SK-N-SH (cell line): ENCODE data around the gene KRTAP5-4. TPM values are rescaled to one million over a fixed set of nuclear protein-coding genes. Genes with fewer than 3 reads are reported as not detected.

ENCODE experiments used
- CTCF ChIA-PET: fragments of 300-600, 350-600 bp; formaldehyde crosslinking; extraction: SDS; loops from one replicate; lab custom pipeline; 2021; lab: Yijun Ruan, JAX
- POLR2A ChIA-PET: fragments of 350-600 bp; sonication (Branson Sonifier 250); formaldehyde crosslinking; extraction: SDS; loops from one replicate; lab custom pipeline; 2020; ENCODE audit warnings: antibody characterized with exemption, inconsistent platforms; lab: Yijun Ruan, JAX
- DNase-seq: peaks from one replicate; pipeline ENCODE4 v3.0.0; 2012
- H2AFZ ChIP-seq: fragments of 200-600 bp; sonication (generic); 2 replicates; pipeline ENCODE4 v1.8.1; 2016; ENCODE audit warnings: antibody characterized with exemption, mild to moderate bottlenecking, low read depth
- H3F3A ChIP-seq: fragments of 200-600 bp; sonication (generic); replicated peaks from 2 replicates; pipeline ENCODE3; 2016; ENCODE audit warnings: antibody characterized with exemption, mild to moderate bottlenecking; ENCODE audit not compliant: insufficient read depth
- H3K27ac ChIP-seq, 2 experiments: fragments of 200-500 bp in 1 of 2; fragments of 200-600 bp in 1 of 2; sonication (Bioruptor generic) in 1 of 2; sonication (generic), shearing (Covaris generic) in 1 of 2; 2 replicates each; pipeline versions ENCODE4 v1.5.1 to v1.6.1; 2014 to 2016; ENCODE audit warnings: low read depth in 2 of 2, inconsistent platforms in 1 of 2, low read length in 1 of 2, mild to moderate bottlenecking in 1 of 2, mixed read lengths in 1 of 2
- H3K27me3 ChIP-seq: fragments of 200-600 bp; sonication (generic), shearing (Covaris generic); 2 replicates; pipeline ENCODE4 v1.6.1; 2016; ENCODE audit warnings: mixed run types; ENCODE audit not compliant: insufficient read depth
- H3K36me3 ChIP-seq, 2 experiments: fragments of 200-500 bp in 1 of 2; fragments of 200-600 bp in 1 of 2; sonication (Bioruptor generic) in 1 of 2; sonication (generic) in 1 of 2; replicated peaks in 1 of 2; 2 replicates each; pipeline versions ENCODE3 to v1.5.1; 2014 to 2016; ENCODE audit warnings: low read length in 1 of 2, mild to moderate bottlenecking in 1 of 2; ENCODE audit not compliant: insufficient read depth in 2 of 2, control insufficient read depth in 1 of 2
- H3K4me1 ChIP-seq, 2 experiments: fragments of 200-500 bp in 1 of 2; fragments of 200-600 bp in 1 of 2; sonication (Bioruptor generic) in 1 of 2; sonication (generic), shearing (Covaris generic) in 1 of 2; 2 replicates each; pipeline versions ENCODE4 v1.5.1 to v1.6.1; 2014 to 2016; ENCODE audit warnings: low read depth in 1 of 2, low read length in 1 of 2, mixed run types in 1 of 2; ENCODE audit not compliant: insufficient read depth in 2 of 2, control insufficient read depth in 1 of 2
- H3K4me2 ChIP-seq: fragments of 200-600 bp; sonication (generic), shearing (Covaris generic); 2 replicates; pipeline ENCODE4 v1.6.1; 2017; ENCODE audit warnings: mixed run types
- H3K4me3 ChIP-seq, 2 experiments: fragments of 200-500 bp in 1 of 2; fragments of 200-600 bp in 1 of 2; sonication (Bioruptor generic) in 1 of 2; sonication (generic), shearing (Covaris generic) in 1 of 2; 2 replicates each; pipeline versions ENCODE4 v1.5.1 to v1.8.1; 2014 to 2016; ENCODE audit warnings: low read depth in 2 of 2, inconsistent platforms in 1 of 2, low read length in 1 of 2, mild to moderate bottlenecking in 1 of 2, mixed read lengths in 1 of 2, moderate library complexity in 1 of 2
- H3K79me2 ChIP-seq: fragments of 200-600 bp; sonication (generic); 2 replicates; pipeline ENCODE4 v1.8.1; 2017; ENCODE audit warnings: mild to moderate bottlenecking; ENCODE audit not compliant: insufficient read depth
- H3K9ac ChIP-seq: fragments of 200-600 bp; sonication (generic); 2 replicates; pipeline ENCODE4 v1.6.1; 2017; ENCODE audit warnings: mixed run types
- H3K9me2 ChIP-seq: fragments of 200-600 bp; sonication (generic); 2 replicates; pipeline ENCODE4 v1.6.1; 2017; ENCODE audit warnings: mixed run types
- H3K9me3 ChIP-seq: fragments of 200-600 bp; sonication (generic); 2 replicates; pipeline ENCODE4 v1.6.1; 2017; ENCODE audit warnings: mixed run types, mild to moderate bottlenecking, moderate library complexity
- H4K20me1 ChIP-seq: fragments of 200-600 bp; sonication (generic); 2 replicates; pipeline ENCODE4 v1.6.1; 2017; ENCODE audit warnings: mild to moderate bottlenecking, mixed run types; ENCODE audit not compliant: insufficient read depth
- CHD2 ChIP-seq: fragments of 150-350 bp; IDR thresholded peaks from 2 replicates; pipeline ENCODE4 v1.6.1; 2018; ENCODE audit warnings: low read length; ENCODE audit not compliant: partially characterized antibody
- ELF1 ChIP-seq: IDR thresholded peaks from 2 replicates; pipeline ENCODE4 v1.4.0; 2012
- EZH2phosphoT487 ChIP-seq: fragments of 200-600 bp; sonication (generic); IDR thresholded peaks from 2 replicates; pipeline ENCODE4 v1.6.1; 2017; ENCODE audit warnings: low read depth, mixed run types, mild to moderate bottlenecking, antibody characterized with exemption, moderate library complexity, borderline replicate concordance
- FOSL2 ChIP-seq: IDR thresholded peaks from 2 replicates; pipeline ENCODE4 v1.4.0; 2012; ENCODE audit warnings: low read depth, mild to moderate bottlenecking, moderate library complexity, borderline replicate concordance
- FOXJ3 ChIP-seq: sonication (generic); formaldehyde crosslinking; IDR thresholded peaks from 2 replicates; pipeline ENCODE4 v1.5.1; 2020; ENCODE audit warnings: mild to moderate bottlenecking, missing genetic modification reagents
- GABPA ChIP-seq: IDR thresholded peaks from 2 replicates; pipeline ENCODE4 v1.4.0; 2012; ENCODE audit warnings: low read depth, mild to moderate bottlenecking
- MEF2A ChIP-seq: IDR thresholded peaks from 2 replicates; pipeline ENCODE4 v1.4.0; 2012; ENCODE audit warnings: low read depth, borderline replicate concordance
- NRF1 ChIP-seq: IDR thresholded peaks from 2 replicates; pipeline ENCODE4 v1.6.1; 2012; ENCODE audit warnings: low read depth, mild to moderate bottlenecking, low read length
- POLR2AphosphoS5 ChIP-seq: IDR thresholded peaks from 2 replicates; pipeline ENCODE4 v1.6.1; 2012; ENCODE audit warnings: low read depth, low read length
- RAD21 ChIP-seq: IDR thresholded peaks from 2 replicates; pipeline ENCODE4 v1.6.1; 2012; ENCODE audit warnings: mild to moderate bottlenecking, low read length
- RCOR1 ChIP-seq: fragments of 150-350 bp; IDR thresholded peaks from 2 replicates; pipeline ENCODE4 v1.6.1; 2017; ENCODE audit warnings: antibody characterized with exemption, low read length
- RFX5 ChIP-seq: IDR thresholded peaks from 2 replicates; pipeline ENCODE4 v1.6.1; 2012; ENCODE audit warnings: mild to moderate bottlenecking, improper control_type of control experiment, low read length
- RXRA ChIP-seq: IDR thresholded peaks from 2 replicates; pipeline ENCODE4 v1.4.0; 2012; ENCODE audit warnings: low read depth, mild to moderate bottlenecking, borderline replicate concordance
- SMC3 ChIP-seq: IDR thresholded peaks from 2 replicates; pipeline ENCODE4 v1.6.1; 2012; ENCODE audit warnings: low read depth, low read length, improper control_type of control experiment
- TAF1 ChIP-seq: IDR thresholded peaks from 2 replicates; pipeline ENCODE4 v1.6.1; 2012; ENCODE audit warnings: low read depth, mild to moderate bottlenecking, low read length, moderate library complexity, borderline replicate concordance
- TCF12 ChIP-seq: IDR thresholded peaks from 2 replicates; pipeline ENCODE4 v1.4.0; 2012
- USF1 ChIP-seq: IDR thresholded peaks from 2 replicates; pipeline ENCODE4 v1.4.0; 2012; ENCODE audit warnings: low read depth, borderline replicate concordance
- YY1 ChIP-seq: IDR thresholded peaks from 2 replicates; pipeline ENCODE4 v1.4.0; 2012; ENCODE audit warnings: low read depth, mild to moderate bottlenecking
- WGBS: methylation state at CpG from one replicate; pipeline ENCODE4 v1.1.6; 2017; ENCODE audit warnings: low lambda C conversion rate; 5-methylcytosine and 5-hydroxymethylcytosine counted together
- polyA plus RNA-seq, 3 experiments: library from polyadenylated mRNA; depleted of rRNA; stranded (reverse); fragments of >200 nt; gene quantifications; 2 replicates each; pipeline ENCODE4 v1.2.3, GENCODE V29; 2012
- TF ChIP-seq, protein P1 (sequence below): fragments of 150-350 bp; IDR thresholded peaks from 2 replicates; pipeline ENCODE4 v1.6.1; 2017; ENCODE audit warnings: antibody characterized with exemption, low read length, low read depth, borderline replicate concordance
- TF ChIP-seq, protein P2 (sequence below): fragments of 150-350 bp; IDR thresholded peaks from 2 replicates; pipeline ENCODE4 v1.6.1; 2016; ENCODE audit warnings: mild to moderate bottlenecking, low read depth, low read length
- TF ChIP-seq, protein P3 (sequence below): IDR thresholded peaks from 2 replicates; pipeline ENCODE4; 2012

Gene KRTAP5-4
- polyA plus RNA-seq, 1 of the 3 experiments (the other 2 are of a cell fraction) = not detected

- no peak overlapping the region for H3K4me3 ChIP-seq
- no peaks in the 10 kb centered on the region for H3K27me3 ChIP-seq
- ChIA-PET CTCF (interaction anchor here (1.2 to 2.6 kb wide), 4 partner anchors 16 to 77 kb away, joined by 3 to 8 read pairs (median 5); no protein-coding TSS in a partner anchor), POLR2A (no interaction called here)
- no peak overlapping the region for H2AFZ ChIP-seq
- H3K9me3 ChIP-seq = no peaks in the 10 kb centered on the region
- H4K20me1 ChIP-seq = no peaks in the 10 kb centered on the region
- peaks cover 0 to 3% of the 10 kb centered on the region in 2 experiments; a peak in 1 of 4 replicates for H3K4me1 ChIP-seq
- no peak overlapping the region for H3K9ac ChIP-seq
- no peak overlapping the region for H3K27ac ChIP-seq
- no peak for DNase-seq
- WGBS = 81% methylated on average over 6 of the region's 9 CpGs
- H3K4me2 ChIP-seq = no peak overlapping the region
- TF ChIP-seq EZH2phosphoT487 (no peak), TAF1 (no peak), ELF1 (no peak), RFX5 (no peak), YY1 (no peak), RAD21 (no peak), TCF12 (no peak), FOSL2 (no peak), CHD2 (no peak), RXRA (no peak), SMC3 (no peak)
- TF ChIP-seq, protein P1, sequence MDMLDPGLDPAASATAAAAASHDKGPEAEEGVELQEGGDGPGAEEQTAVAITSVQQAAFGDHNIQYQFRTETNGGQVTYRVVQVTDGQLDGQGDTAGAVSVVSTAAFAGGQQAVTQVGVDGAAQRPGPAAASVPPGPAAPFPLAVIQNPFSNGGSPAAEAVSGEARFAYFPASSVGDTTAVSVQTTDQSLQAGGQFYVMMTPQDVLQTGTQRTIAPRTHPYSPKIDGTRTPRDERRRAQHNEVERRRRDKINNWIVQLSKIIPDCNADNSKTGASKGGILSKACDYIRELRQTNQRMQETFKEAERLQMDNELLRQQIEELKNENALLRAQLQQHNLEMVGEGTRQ = no peak
- TF ChIP-seq, protein P2, sequence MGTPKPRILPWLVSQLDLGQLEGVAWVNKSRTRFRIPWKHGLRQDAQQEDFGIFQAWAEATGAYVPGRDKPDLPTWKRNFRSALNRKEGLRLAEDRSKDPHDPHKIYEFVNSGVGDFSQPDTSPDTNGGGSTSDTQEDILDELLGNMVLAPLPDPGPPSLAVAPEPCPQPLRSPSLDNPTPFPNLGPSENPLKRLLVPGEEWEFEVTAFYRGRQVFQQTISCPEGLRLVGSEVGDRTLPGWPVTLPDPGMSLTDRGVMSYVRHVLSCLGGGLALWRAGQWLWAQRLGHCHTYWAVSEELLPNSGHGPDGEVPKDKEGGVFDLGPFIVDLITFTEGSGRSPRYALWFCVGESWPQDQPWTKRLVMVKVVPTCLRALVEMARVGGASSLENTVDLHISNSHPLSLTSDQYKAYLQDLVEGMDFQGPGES = no peak
- TF ChIP-seq, protein P3, sequence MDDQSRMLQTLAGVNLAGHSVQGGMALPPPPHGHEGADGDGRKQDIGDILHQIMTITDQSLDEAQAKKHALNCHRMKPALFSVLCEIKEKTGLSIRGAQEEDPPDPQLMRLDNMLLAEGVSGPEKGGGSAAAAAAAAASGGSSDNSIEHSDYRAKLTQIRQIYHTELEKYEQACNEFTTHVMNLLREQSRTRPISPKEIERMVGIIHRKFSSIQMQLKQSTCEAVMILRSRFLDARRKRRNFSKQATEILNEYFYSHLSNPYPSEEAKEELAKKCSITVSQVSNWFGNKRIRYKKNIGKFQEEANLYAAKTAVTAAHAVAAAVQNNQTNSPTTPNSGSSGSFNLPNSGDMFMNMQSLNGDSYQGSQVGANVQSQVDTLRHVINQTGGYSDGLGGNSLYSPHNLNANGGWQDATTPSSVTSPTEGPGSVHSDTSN = no peak
- no peaks in the 10 kb centered on the region for H3K36me3 ChIP-seq
- no peaks in the 10 kb centered on the region for H3K9me2 ChIP-seq
- H3F3A ChIP-seq = no peaks in the 10 kb centered on the region
- H3K79me2 ChIP-seq = no peaks in the 10 kb centered on the region
These were observed 1.8 kb upstream of the KRTAP5-4 start for GRCh38 chr11:1623716-1624115.

GRCh38 chr11:1619449-1619848 lies 2.5 kb downstream of the KRTAP5-4 start:
- Histone ChIP-seq H3K4me2 (no peak overlapping the region), H3F3A (no peaks in the 10 kb centered on the region), H3K27me3 (no peaks in the 10 kb centered on the region; the same call in 1 of the 2 replicates), H2AFZ (no peak overlapping the region), H3K36me3 (no peaks in the 10 kb centered on the region), H3K79me2 (no peaks in the 10 kb centered on the region), H3K9me3 (no peaks in the 10 kb centered on the region), H3K4me1 (no peaks in the 10 kb centered on the region; a peak in 1 of 4 replicates), H3K27ac (no peak overlapping the region), H3K9ac (no peak overlapping the region), H4K20me1 (no peaks in the 10 kb centered on the region), H3K4me3 (no peak overlapping the region), H3K9me2 (no peaks in the 10 kb centered on the region)
- DNase-seq = no peak
- ChIA-PET CTCF (interaction anchor here (1.2 to 3.7 kb wide), 3 partner anchors 9 to 73 kb away, joined by 3 to 16 read pairs (median 3); partner anchors contain the start of gene KRTAP5-5), POLR2A (no interaction called here)
- WGBS = 48% methylated on average over 10 of the region's 10 CpGs
- TF ChIP-seq GABPA (no peak), POLR2AphosphoS5 (no peak), FOSL2 (no peak), USF1 (no peak), NRF1 (no peak), EZH2phosphoT487 (no peak), RAD21 (no peak), RXRA (no peak), RCOR1 (no peak), MEF2A (no peak), FOXJ3 (no peak)
- TF ChIP-seq, protein P3 = no peak
- TF ChIP-seq, protein P1 = no peak
- TF ChIP-seq, protein P2 = no peak
